Skeletal muscle cell (primary cell): ENCODE measurements around the gene VPS51.

Experiments
- DNase-seq: peaks from one replicate; pipeline ENCODE4 v3.0.0-alpha.2; 2010; ENCODE audit warnings: low read depth
- H3K4me3 ChIP-seq: 2 replicates; pipeline ENCODE4 v1.5.1; 2011; ENCODE audit warnings: low read depth, mild to moderate bottlenecking, control low read depth, low read length, moderate library complexity

Gene VPS51

DNA sequence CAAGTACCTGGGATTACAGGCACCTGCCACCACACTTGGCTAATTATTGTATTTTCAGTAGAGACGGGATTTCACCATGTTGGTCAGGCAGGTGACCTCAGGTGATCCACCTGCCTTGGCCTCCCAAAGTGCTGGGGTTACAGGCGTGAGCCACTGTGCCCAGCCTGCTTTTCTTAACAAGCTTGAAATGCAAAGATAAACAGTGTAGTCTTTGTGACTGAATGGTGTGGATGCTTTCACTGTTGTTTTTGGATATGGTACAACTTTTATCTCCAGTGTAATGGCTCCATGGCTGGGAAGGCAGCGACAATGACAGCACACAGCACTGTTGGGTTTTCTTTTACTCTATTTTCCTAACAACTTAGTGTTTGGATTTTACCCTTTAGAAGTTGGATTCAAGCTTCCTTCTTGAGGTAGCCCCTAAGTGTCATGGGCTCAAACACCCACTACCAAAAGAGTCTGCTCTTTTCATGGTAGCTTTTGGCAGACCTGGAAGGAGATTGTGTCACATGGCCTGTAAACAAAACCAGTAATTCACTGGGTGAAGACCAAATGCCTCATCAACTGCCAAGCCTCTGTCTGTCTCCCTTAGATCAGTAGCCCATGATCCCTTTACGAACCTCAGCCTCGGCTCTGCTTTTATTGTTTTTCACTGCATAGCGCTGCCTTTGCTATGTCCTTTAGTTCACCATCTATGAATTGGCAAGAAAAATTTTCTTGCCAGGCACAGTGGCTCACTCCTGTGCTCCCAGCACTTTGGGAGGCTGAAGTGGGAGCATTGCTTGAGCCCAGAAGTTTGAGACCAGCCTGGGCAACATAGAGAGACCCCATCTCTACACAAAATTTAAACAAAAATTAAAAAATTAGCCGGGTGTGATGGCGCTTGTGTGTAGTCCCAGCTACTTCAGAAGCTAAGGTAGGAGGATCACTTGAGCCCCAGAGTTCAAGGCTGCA lies 6.4 kb downstream of the VPS51 start:
- DNase-seq = no peak
- no peak overlapping the region for H3K4me3 ChIP-seq

DNA sequence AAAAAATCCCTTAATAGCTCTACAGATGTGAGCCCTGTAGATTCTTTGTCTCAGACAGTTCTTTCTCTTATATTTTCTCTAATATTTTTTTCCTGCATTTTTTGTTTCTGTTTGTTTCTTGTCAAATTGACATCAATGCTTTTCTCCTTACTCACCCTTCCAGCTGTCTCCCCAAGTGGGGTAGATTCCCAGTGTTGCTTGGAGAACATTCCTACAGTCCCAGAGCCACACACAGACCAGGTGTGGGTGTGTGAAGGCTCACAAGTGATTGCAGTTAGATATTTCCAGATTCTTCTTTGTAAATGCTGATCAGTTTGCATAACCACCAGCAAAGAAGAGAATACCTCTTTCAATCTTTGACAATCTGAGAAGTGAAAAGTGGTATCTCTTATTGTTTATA lies 7.5 kb downstream of the VPS51 start:
- no peak for DNase-seq
- H3K4me3 ChIP-seq = no peak overlapping the region

DNA sequence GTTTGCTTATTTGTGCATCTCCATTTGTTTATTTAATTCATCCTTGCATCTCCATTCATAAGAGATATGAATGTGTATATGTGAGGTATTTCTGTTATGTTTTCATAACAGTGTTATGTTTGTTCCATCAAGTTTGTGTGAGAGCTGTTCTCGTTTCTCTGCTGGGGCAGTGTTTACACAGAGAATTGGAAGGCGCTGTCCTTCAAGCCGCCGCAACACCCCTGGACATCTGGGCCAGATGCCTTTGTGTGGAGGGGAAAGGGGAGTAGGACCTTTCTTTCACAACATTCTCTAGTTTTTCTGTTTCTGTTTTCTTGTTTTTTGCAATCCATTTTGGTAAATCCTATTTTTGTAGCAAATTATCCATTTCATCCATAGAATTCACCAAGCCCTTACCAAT lies 8.6 kb downstream of the VPS51 start:
- H3K4me3 ChIP-seq = no peak overlapping the region
- no peak for DNase-seq

DNA sequence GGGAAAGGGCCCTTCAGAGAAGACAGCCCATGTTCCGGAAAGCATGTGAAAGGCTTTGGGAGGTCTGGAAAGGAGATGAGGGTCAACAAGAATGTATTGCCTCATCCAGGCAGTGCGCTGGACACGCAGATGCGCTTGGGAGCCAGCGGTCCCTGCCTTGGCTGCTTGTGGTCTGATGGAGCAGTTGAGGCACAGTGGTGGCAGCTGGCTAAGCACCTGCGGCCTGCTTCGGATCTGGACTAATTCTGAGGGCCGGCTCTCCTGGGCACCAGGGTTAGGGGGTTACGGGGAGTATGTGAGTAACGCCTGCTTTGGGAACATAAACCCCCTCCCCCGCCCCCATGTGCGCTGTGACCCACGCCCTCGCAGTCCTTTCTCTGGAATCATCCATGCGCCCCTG lies 11.1 kb downstream of the VPS51 start:
- DNase-seq = no peak
- H3K4me3 ChIP-seq = no peak overlapping the region

- no peak overlapping the region for H3K4me3 ChIP-seq
- no peak for DNase-seq
Measured at GRCh38 chr11:65107751-65108468, 11.9 kb downstream of the VPS51 start.

DNA sequence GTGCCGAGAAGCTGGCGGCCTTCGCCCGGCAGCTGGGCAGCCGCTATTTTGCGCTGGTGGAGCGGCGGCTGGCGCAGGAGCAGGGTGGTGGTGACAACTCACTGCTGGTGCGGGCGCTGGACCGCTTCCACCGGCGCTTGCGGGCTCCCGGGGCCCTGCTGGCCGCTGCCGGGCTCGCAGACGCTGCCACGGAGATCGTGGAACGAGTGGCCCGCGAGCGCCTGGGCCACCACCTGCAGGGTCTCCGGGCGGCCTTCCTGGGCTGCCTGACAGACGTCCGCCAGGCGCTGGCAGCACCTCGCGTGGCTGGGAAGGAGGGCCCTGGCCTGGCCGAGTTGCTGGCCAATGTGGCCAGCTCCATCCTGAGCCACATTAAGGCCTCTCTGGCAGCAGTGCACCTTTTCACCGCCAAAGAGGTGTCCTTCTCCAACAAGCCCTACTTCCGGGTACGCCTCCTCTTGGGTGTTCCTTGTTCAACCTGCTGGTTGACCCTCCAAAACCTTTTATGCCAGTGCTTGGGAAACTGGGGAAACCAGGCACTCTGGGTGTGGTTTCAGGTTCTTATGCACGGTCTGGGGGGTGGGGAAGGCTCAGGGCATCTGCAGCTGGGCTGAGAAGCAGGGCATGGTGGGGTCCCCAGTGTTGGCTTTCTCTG lies 12.6 kb downstream of the VPS51 start:
- no peak overlapping the region for H3K4me3 ChIP-seq
- DNase-seq = no peak

DNA sequence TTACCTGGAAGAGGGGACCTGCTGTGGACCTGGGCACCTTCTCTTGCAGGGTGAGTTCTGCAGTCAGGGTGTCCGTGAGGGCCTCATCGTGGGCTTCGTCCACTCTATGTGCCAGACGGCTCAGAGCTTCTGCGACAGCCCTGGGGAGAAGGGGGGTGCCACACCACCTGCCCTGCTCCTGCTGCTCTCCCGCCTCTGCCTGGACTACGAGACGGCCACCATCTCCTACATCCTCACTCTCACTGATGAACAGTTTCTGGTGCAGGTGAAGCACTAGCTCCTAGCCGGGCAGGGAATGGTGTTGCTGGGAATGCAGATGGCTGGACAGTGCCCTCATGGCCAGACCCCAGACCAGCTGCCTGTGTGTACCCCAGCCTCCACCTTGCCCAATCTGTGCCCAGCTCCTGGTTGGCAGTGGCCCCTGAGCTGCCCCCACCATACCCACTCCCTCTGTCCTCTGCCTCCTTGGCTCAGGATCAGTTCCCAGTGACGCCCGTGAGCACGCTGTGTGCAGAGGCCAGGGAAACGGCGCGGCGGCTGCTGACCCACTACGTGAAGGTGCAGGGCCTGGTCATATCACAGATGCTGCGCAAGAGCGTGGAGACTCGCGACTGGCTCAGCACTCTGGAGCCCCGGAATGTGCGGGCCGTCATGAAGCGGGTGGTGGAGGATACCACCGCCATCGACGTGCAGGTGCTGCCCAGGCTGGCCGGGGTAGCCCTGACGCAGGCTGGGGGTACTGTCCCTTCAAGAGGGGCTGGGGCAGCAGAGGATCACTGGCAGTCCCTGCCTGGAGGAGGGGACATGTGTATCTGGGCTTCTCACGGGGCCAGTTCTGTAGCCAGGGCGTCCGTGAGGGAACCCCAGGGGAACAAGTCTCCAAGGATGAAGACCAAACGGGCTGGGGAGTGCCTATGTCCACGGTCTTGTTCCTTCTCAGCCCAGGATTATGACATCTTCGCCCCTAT lies 13.5 kb downstream of the VPS51 start:
- no peak overlapping the region for H3K4me3 ChIP-seq
- no peak for DNase-seq

DNA sequence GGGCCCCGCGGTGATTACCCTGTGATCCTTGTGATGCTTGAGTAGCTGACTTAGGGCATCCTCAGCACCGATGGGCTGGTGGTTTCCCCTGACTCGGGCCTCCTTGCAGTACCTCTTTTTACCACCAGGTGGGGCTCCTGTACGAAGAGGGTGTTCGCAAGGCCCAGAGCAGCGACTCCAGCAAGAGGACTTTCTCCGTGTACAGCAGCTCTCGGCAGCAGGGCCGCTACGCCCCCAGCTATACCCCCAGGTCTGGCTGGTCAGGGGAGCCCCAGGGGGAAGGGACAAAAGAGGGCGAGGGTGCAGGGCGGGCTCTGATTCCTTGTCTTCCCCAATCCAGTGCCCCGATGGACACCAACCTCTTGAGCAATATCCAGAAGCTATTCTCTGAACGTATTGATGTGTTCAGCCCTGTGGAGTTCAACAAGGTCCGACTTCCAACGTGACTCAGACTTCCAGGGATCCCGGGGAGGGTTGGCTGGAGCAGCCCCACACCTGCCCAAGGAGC lies 14.4 kb downstream of the VPS51 start:
- no peak overlapping the region for H3K4me3 ChIP-seq
- no peak for DNase-seq

DNA sequence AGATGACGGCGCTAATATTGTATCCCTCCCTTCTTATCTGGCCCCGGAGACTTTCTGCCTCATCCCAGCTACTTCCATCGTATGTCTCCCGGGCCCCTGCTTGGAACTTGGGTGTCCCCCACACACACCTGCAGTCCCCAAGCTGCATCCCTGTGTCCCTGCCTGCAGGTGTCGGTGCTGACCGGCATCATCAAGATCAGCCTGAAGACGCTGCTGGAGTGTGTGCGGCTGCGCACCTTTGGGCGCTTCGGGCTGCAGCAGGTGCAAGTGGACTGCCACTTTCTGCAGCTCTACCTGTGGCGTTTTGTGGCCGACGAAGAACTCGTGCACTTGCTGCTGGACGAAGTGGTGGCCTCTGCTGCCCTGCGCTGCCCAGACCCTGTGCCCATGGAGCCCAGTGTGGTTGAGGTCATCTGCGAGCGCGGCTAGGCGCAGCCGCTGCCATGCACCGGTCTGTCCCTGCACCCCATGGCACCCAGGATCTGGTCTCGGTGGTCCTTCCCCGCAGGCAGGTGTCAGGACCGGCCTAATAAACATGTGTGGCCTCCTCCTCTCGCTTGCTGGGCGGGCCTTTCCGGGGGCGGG lies 15.2 kb downstream of the VPS51 start:
- no peak overlapping the region for H3K4me3 ChIP-seq

DNA sequence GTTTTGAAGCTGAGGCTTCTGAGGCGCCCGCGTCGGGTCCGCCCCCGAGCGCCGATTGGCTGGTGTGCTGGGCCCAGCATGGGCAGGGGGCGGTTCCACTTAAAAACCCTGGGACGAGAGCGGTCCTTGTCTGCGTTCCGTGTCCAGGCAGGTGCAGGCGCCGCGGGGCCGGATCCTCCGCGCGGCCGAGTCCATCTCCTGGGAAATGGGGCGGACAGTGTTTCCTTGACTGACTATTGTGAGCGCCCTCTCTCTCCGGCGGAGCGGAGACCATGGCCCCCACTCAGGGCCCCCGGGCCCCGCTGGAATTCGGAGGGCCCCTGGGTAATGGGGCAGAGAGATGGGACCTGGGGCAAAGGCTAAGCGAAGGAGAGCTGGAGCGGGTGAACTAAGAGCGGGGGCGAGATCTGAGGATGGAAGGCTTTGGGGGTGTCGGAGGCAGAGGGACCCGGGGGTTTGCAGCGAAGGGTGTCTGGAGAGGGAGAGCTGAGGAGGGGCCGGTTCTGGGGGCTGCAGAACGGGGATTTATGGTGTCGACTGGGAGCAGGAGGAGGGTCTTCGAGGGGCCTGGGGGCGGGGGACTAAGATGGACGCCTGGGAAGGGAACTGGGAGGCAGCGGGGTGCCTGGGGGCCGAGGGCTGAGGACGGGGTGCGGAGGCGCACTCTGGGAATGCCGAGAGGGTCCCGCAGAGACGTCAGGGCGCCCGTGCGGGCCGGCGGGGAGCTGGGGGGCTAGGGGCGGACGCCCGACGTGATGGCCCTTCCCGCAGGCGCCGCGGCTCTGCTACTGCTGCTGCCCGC lies 15.9 kb downstream of the VPS51 start, which contains the start of gene TM7SF2:
TSS of gene TM7SF2 (plus strand) at position 129 of the 802 bp plus-strand sequence. CDS start at position 273, 144 bp downstream.
- peak within 1 kb of the TSS; percentile 56 for H3K4me3 ChIP-seq
- peak; percentile 62 for DNase-seq

More for the DNA sequence above, 15.2 kb downstream of the VPS51 start:
- DNase-seq = no peak

DNA sequence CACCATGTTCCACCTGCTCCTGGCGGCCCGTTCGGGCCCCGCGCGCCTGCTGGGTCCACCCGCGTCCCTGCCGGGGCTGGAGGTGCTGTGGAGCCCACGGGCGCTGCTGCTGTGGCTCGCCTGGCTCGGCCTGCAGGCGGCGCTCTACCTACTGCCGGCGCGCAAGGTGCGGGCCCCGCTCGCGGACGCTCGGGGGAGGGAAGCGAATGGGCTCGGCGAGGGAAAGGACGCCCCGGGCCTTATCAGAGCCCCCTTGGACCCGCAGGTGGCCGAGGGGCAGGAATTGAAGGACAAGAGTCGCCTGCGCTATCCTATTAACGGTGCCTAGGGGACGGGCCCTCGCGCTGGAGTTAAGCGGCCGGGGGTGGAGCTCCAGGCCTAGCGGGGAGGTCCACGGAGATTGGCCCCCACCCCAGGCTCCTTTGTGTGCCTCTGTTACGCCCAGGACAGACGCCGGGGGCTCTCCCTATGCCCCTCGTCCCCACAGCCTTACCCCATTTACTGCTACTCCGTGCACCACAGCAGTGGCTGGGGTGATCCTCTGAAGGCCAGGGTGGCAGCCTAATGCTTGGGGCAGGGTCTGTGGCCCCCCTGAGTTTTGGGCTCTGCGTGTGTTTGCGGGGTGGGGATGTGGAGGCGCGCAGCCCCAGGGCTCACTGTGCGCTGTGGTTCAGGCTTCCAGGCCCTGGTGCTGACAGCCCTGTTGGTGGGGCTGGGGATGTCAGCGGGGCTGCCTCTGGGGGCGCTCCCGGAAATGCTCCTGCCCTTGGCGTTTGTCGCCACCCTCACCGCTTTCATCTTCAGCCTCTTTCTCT lies 16.7 kb downstream of the VPS51 start:
- no peak for DNase-seq
- H3K4me3 ChIP-seq = peak overlapping the region; percentile 56

- DNase-seq = no peak
- H3K4me3 ChIP-seq = peak overlapping the region; percentile 56
Measured at GRCh38 chr11:65113361-65113756, 17.3 kb downstream of the VPS51 start.

DNA sequence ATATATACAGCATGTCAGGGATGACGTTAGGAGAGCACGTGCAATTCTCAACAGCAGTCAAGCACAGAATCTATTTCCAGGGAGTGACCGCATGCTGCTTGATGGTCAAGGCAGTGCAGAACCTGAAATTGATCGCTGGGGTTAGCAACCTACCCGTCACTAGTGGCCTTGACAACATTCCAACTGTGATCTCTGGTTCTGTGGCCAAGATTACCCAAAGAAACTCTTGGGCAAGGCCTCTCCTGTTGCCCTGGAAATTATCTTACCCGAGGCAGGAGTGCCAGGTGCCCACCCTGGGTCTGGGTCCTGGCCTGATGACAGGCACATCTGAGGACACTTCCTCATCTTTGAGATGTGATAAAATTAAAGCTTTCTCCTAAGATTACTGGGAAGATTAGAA lies 17.8 kb downstream of the VPS51 start:
- DNase-seq = no peak
- H3K4me3 ChIP-seq = no peak overlapping the region

GRCh38 chr11:65114538-65115171 lies 18.6 kb downstream of the VPS51 start:
- H3K4me3 ChIP-seq = no peak overlapping the region
- no peak for DNase-seq

GRCh38 chr11:65115361-65116082 lies 19.5 kb downstream of the VPS51 start:
- H3K4me3 ChIP-seq = no peak overlapping the region
- no peak for DNase-seq
